Neutrophil (primary cell): Measurements from ENCODE around the gene DIAPH1.

ENCODE experiments used
- H3K27ac ChIP-seq: fragments of 200-600 bp; sonication (generic); 2 replicates; pipeline ENCODE4 v1.5.1; 2016; ENCODE audit warnings: mild to moderate bottlenecking, moderate library complexity
- H3K27me3 ChIP-seq: fragments of 200-600 bp; sonication (generic); 2 replicates; pipeline ENCODE4 v1.6.0; 2016; ENCODE audit warnings: mild to moderate bottlenecking
- H3K36me3 ChIP-seq: fragments of 200-600 bp; sonication (generic); 2 replicates; pipeline ENCODE4 v1.5.1; 2017
- H3K4me1 ChIP-seq, 2 experiments: fragments of 200-600 bp in 1 of 2; sonication (generic) in 1 of 2; 1 replicate in 1 of 2; 2 replicates in 1 of 2; pipeline versions ENCODE4 v1.5.1 to v1.6.1; 2013 to 2016; ENCODE audit warnings: low read depth in 1 of 2, low read length in 1 of 2, mild to moderate bottlenecking in 1 of 2, moderate library complexity in 1 of 2; ENCODE audit not compliant: control insufficient read depth in 1 of 2, insufficient read depth in 1 of 2
- H3K4me3 ChIP-seq, 2 experiments: fragments of 200-600 bp in 1 of 2; sonication (generic) in 1 of 2; 1 replicate in 1 of 2; 2 replicates in 1 of 2; pipeline ENCODE4 v1.5.1; 2013 to 2016; ENCODE audit warnings: low read depth in 1 of 2, low read length in 1 of 2, mild to moderate bottlenecking in 1 of 2, moderate library complexity in 1 of 2
- H3K9me3 ChIP-seq: fragments of 200-600 bp; sonication (generic); 2 replicates; pipeline ENCODE4 v1.5.1; 2016
- TF ChIP-seq, protein P1 (sequence below): fragments of 200-600 bp; sonication (generic); IDR thresholded peaks from 2 replicates; pipeline ENCODE4 v1.5.1; 2016; ENCODE audit warnings: antibody characterized with exemption

The DIAPH1 gene

DNA sequence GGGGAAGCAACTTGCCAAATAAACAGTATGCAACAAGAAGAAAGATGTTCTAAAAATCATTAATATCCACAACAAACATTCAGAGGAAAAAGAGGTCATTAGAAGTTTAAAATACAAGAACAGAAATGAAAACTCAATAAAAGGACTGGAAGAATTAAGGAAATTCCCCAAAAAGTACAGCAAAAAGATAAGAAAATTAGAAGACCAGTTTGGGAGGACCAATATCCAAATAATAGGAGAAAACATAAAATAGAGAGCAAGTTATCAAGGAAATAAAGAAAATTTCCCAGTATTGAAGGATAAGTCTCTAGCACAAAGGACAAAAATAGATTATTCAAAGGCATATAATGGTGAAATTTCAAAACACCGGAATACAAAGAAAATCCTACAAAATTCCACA, 21.9 kb downstream of the DIAPH1 start:
- no peaks in the 10 kb centered on the region for H3K9me3 ChIP-seq
- peaks cover 10% of the 10 kb centered on the region for H3K36me3 ChIP-seq
- no peak overlapping the region for H3K4me3 ChIP-seq
- H3K4me1 ChIP-seq, result peaks cover 66 to 68% of the 10 kb centered on the region in 2 experiments
- TF ChIP-seq, protein P1, sequence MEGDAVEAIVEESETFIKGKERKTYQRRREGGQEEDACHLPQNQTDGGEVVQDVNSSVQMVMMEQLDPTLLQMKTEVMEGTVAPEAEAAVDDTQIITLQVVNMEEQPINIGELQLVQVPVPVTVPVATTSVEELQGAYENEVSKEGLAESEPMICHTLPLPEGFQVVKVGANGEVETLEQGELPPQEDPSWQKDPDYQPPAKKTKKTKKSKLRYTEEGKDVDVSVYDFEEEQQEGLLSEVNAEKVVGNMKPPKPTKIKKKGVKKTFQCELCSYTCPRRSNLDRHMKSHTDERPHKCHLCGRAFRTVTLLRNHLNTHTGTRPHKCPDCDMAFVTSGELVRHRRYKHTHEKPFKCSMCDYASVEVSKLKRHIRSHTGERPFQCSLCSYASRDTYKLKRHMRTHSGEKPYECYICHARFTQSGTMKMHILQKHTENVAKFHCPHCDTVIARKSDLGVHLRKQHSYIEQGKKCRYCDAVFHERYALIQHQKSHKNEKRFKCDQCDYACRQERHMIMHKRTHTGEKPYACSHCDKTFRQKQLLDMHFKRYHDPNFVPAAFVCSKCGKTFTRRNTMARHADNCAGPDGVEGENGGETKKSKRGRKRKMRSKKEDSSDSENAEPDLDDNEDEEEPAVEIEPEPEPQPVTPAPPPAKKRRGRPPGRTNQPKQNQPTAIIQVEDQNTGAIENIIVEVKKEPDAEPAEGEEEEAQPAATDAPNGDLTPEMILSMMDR, result no peak
- no peaks in the 10 kb centered on the region for H3K27me3 ChIP-seq
- H3K27ac ChIP-seq, result peak overlapping the region; percentile 64

DNA sequence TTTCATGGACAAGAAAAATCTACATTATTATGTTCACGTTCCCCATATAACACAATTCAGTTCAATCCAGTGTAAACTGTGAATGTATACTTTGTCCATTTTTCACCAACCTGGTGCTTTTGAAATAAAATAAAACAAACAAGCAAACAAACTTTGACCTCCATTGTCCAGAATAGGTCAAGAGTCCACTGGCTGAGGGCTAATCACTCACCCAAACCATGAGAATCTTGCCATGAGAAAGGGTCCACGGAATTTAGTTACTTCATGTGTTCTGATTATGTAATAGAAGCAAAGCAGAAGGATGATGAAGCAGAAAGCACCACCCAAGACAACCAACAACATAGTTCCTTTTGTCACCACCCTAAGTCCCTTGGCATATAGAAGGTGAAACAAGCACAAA, 28.7 kb downstream of the DIAPH1 start:
- Histone ChIP-seq H3K27me3 (no peaks in the 10 kb centered on the region), H3K9me3 (no peaks in the 10 kb centered on the region), H3K4me1 (peaks cover 38 to 42% of the 10 kb centered on the region in 2 experiments), H3K4me3 (peak overlapping the region; percentile 14 to 29), H3K36me3 (peaks cover 30% of the 10 kb centered on the region), H3K27ac (peak overlapping the region; percentile 88)
- TF ChIP-seq, protein P1, result no peak

DNA sequence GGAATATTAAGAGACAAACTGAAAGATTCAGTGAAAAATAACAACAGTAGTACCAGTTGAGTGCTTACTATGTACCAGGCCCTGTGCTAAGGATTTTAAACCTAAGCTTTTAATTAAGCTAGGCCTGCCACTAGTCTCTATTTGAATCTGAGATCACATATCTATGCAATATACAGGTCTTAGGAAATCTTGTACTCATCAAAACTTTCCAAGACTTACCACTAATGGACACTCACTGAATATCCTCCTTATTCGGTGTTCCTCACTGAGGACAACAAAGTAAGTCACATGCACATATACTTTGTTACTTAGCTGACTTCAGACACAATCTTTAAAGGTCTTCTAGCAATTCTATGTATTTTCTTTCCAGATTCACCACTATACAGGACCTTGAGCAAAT, 32.6 kb downstream of the DIAPH1 start:
- H3K36me3 ChIP-seq, result peaks cover 49% of the 10 kb centered on the region
- H3K4me1 ChIP-seq, result peaks cover 24% of the 10 kb centered on the region in 2 experiments
- H3K4me3 ChIP-seq, result no peak overlapping the region
- H3K27me3 ChIP-seq, result no peaks in the 10 kb centered on the region
- H3K9me3 ChIP-seq, result no peaks in the 10 kb centered on the region
- TF ChIP-seq, protein P1, result no peak
- H3K27ac ChIP-seq, result no peak overlapping the region

DNA sequence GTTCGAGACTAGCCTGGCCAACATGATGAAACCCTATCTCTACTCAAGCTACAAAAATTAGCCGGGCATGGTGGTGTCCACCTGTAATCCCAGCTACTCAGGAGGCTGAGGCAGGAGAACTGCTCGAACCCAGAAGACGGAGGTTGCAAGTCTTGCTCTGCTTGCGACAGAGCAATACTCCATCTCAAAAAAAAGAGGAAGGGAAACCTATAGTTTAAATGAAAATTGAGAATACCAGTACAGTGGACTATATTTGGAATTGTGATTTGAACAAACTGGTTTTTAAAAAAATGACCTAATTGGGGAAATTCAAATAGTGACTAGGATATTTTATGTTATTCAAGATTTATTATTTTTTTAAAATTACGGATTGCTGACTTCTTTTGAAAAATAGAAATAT, 33.2 kb downstream of the DIAPH1 start:
- Histone ChIP-seq H3K27me3 (no peaks in the 10 kb centered on the region), H3K27ac (no peak overlapping the region), H3K4me1 (peaks cover 21 to 24% of the 10 kb centered on the region in 2 experiments), H3K9me3 (no peaks in the 10 kb centered on the region), H3K4me3 (no peak overlapping the region), H3K36me3 (peaks cover 56% of the 10 kb centered on the region)
- TF ChIP-seq, protein P1, result no peak

DNA sequence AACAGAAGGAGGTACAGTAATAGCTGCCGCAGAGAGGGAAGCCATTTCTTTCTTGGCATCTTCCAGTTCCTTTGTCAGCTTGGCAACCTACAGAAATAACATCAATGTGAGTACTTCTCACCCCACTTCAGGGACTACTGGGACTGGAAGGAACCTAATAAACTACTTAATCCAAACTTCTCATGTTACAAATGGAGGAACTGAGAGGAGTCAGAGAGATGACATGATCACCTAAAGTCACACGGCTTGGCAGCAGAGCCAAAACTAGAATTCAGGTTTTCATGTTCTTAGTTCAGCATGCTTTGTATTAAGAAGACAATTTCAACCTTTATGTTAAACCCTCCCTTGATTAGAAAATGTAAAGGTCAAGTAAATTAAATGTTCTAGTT, 44.7 kb downstream of the DIAPH1 start:
- Histone ChIP-seq H3K27ac (peak overlapping the region; percentile 5), H3K36me3 (peaks cover 92% of the 10 kb centered on the region), H3K4me3 (no peak overlapping the region), H3K9me3 (no peaks in the 10 kb centered on the region), H3K27me3 (no peaks in the 10 kb centered on the region), H3K4me1 (peaks cover 29 to 31% of the 10 kb centered on the region in 2 experiments)
- TF ChIP-seq, protein P1, result no peak
